GM12864 (cell line): ENCODE measurements around the gene ACTA1.
"Not testable (repeated sequence)": the region's sequence is repeated elsewhere in the genome, so short reads cannot be mapped to it uniquely, and the experiment has no call there.

Experiments
- DNase-seq: peaks from one replicate; pipeline ENCODE4 v3.0.0-alpha.2; 2011; ENCODE audit warnings: low read depth
- H3K4me3 ChIP-seq: 2 replicates; pipeline ENCODE4 v1.5.1; 2011; ENCODE audit warnings: mild to moderate bottlenecking, low read depth, low read length, control low read depth
- CTCF ChIP-seq: IDR thresholded peaks from 2 replicates; pipeline ENCODE4 v1.5.1; 2011; ENCODE audit warnings: low read depth, mild to moderate bottlenecking, moderate library complexity, low read length, control low read depth, inconsistent platforms; ENCODE audit errors: missing control alignments

The ACTA1 gene

GRCh38 chr1:229397762-229398161 is 36.1 kb downstream of the ACTA1 start:
- H3K4me3 ChIP-seq = no peak overlapping the region
- TF ChIP-seq CTCF = no peak
- DNase-seq = no peak

GRCh38 chr1:229396585-229397206 is 37.2 kb downstream of the ACTA1 start:
- DNase-seq = no peak
- no peak overlapping the region for H3K4me3 ChIP-seq
- no peak for TF ChIP-seq CTCF

- DNase-seq = not testable (repeated sequence)
Measured at GRCh38 chr1:229394517-229394916, 39.4 kb downstream of the ACTA1 start.

GRCh38 chr1:229392936-229393335 is 41.0 kb downstream of the ACTA1 start:
- DNase-seq = no peak
- TF ChIP-seq CTCF = no peak
- H3K4me3 ChIP-seq = no peak overlapping the region

More at GRCh38 chr1:229394517-229394916, 39.4 kb downstream of the ACTA1 start:
- H3K4me3 ChIP-seq = not testable (repeated sequence)

- no peak for TF ChIP-seq CTCF
- no peak overlapping the region for H3K4me3 ChIP-seq
- no peak for DNase-seq
Measured at GRCh38 chr1:229390130-229390529, 43.8 kb downstream of the ACTA1 start.

- no peak overlapping the region for H3K4me3 ChIP-seq
- no peak for TF ChIP-seq CTCF
- no peak for DNase-seq
Measured at GRCh38 chr1:229388897-229389580, 44.9 kb downstream of the ACTA1 start.

GRCh38 chr1:229385853-229386456 is 47.9 kb downstream of the ACTA1 start:
- no peak overlapping the region for H3K4me3 ChIP-seq
- no peak for TF ChIP-seq CTCF
- no peak for DNase-seq
